Mammary epithelial cell (primary cell): Measurements from ENCODE around the gene FILIP1L.

Experiments
- CTCF ChIP-seq, 2 donors: IDR thresholded peaks in 1 of 2; conservative IDR thresholded peaks in 1 of 2; 2 replicates each; pipeline ENCODE4 v1.5.1; 2011 to 2012; ENCODE audit warnings: inconsistent platforms in 2 of 2, low read length in 2 of 2, mild to moderate bottlenecking in 2 of 2, control low read depth in 1 of 2, low read depth in 1 of 2; ENCODE audit not compliant: insufficient read depth in 1 of 2; ENCODE audit errors: extremely low read depth in 1 of 2
- EZH2 ChIP-seq: IDR thresholded peaks from 2 replicates; pipeline ENCODE4 v1.6.1; 2012; ENCODE audit warnings: low read length, inconsistent platforms, borderline replicate concordance

DNA sequence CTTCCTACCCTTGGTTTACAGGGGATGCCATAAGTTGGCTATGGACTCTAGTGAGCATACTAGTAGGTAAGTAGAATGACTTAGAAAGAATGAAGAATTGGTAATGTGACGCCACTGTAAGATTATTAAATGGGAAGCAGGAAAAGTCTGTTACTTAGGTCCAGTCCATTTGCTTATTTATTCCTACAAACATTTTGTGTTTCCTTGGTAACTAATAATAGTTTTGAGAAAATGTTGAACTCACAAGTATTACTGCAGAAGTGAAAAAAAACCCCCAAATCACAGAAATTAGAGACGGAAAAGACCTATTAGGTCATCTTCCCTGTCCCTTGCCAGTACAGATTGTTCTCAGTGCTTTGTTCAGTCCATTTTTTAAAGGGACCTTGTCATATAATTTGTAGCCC lies 233.2 kb downstream of the FILIP1L start:
- no peak for TF ChIP-seq CTCF (conservative IDR thresholded peaks at IDR 0.05 in 1 of 2, IDR thresholded peaks at IDR 0.05 in 1 of 2; ENCODE audit: extremely low read depth in 1 of 2, insufficient read depth in 1 of 2, low read depth in 1 of 2, low read length in 2 of 2)
- TF ChIP-seq EZH2, result no peak
